Measurements from ENCODE around the gene AGK. TPM values are rescaled to one million over a fixed set of nuclear protein-coding genes. Genes with fewer than 3 reads are reported as not detected.

AGK gene
- total and polyA plus RNA-seq, 4 donors: 13.7 to 39.1 (median 20.9) TPM

GRCh38 chr7:141666071-141666470 lies 114.9 kb downstream of the AGK start:
- peaks cover 18 to 33% (median 30%) of the 10 kb centered on the region in 4 donors for H3K36me3 ChIP-seq (ENCODE audit: control insufficient read depth in 4 of 4, insufficient read depth in 4 of 4, low read length in 4 of 4)
- ATAC-seq (ENCODE audit: insufficient read depth, low FRiP score) (no peak), DNase-seq (no peak)
- 91 to 94% methylated on average over 4 of the region's 4 CpGs for WGBS, 2 donors
- H3K27ac ChIP-seq (ENCODE audit: low read depth in 1 of 2, low read length in 1 of 2): no peak overlapping the region
- no peak for TF ChIP-seq CTCF (IDR thresholded peaks at IDR 0.05; ENCODE audit: control extremely low read depth, extremely low read depth)
- H3K9ac ChIP-seq (ENCODE audit: insufficient read depth in 1 of 2, low read length in 2 of 2): no peak overlapping the region
- H3K27me3 ChIP-seq (ENCODE audit: control insufficient read depth in 3 of 3, insufficient read depth in 3 of 3, low read length in 2 of 3): no peaks in the 10 kb centered on the region
- no peaks in the 10 kb centered on the region for H3K9me3 ChIP-seq (ENCODE audit: control insufficient read depth in 4 of 4, insufficient read depth in 3 of 4, low read length in 3 of 4)
- H3K4me1 ChIP-seq (ENCODE audit: control insufficient read depth in 5 of 5, insufficient read depth in 5 of 5, low read length in 5 of 5): no peaks in the 10 kb centered on the region
- no peak overlapping the region for H3K4me3 ChIP-seq

DNA sequence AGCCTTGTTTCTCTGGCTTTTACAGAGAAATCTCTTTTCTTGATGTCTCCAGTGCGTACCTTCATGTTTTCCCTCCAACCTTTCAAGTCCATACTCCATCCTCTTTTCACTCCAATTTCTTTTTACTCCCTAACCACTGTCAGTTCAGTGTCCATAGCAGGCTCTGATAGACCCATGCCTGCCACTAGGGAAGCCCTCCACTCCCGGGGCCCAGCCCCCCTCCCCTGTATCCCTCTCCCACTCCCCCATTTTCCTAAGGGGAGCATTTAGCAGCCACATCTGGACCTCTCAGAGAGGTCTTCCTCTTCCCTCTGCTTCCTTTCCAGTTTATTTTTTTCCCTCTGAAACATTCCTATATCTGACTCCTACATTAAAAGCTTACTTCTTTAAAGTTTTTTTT lies 117.6 kb downstream of the AGK start:
- no peak for ATAC-seq (ENCODE audit: insufficient read depth, low FRiP score)
- no peak for TF ChIP-seq CTCF (IDR thresholded peaks at IDR 0.05; ENCODE audit: control extremely low read depth, extremely low read depth)
- Histone ChIP-seq H3K27me3 (ENCODE audit: control insufficient read depth in 3 of 3, insufficient read depth in 3 of 3, low read length in 2 of 3) (no peaks in the 10 kb centered on the region), H3K9ac (ENCODE audit: insufficient read depth in 1 of 2, low read length in 2 of 2) (no peak overlapping the region), H3K27ac (ENCODE audit: low read depth in 1 of 2, low read length in 1 of 2) (no peak overlapping the region), H3K4me3 (no peak overlapping the region), H3K9me3 (ENCODE audit: control insufficient read depth in 4 of 4, insufficient read depth in 3 of 4, low read length in 3 of 4) (no peaks in the 10 kb centered on the region), H3K4me1 (ENCODE audit: control insufficient read depth in 5 of 5, insufficient read depth in 5 of 5, low read length in 5 of 5) (peaks cover 0 to under 1% (median 0%) of the 10 kb centered on the region in 5 donors), H3K36me3 (ENCODE audit: control insufficient read depth in 4 of 4, insufficient read depth in 4 of 4, low read length in 4 of 4) (peaks cover 10 to 28% (median 25%) of the 10 kb centered on the region in 4 donors)
- no peak for DNase-seq
- WGBS, 2 donors: 94 to 96% methylated on average over 2 of the region's 2 CpGs

GRCh38 chr7:141671705-141672496 lies 120.7 kb downstream of the AGK start:
- ATAC-seq (ENCODE audit: insufficient read depth, low FRiP score): no peak
- WGBS, 2 donors: 52 to 89% methylated on average over 7 of the region's 7 CpGs
- Histone ChIP-seq H3K9me3 (ENCODE audit: control insufficient read depth in 4 of 4, insufficient read depth in 3 of 4, low read length in 3 of 4) (no peaks in the 10 kb centered on the region), H3K27me3 (ENCODE audit: control insufficient read depth in 3 of 3, insufficient read depth in 3 of 3, low read length in 2 of 3) (no peaks in the 10 kb centered on the region), H3K36me3 (ENCODE audit: control insufficient read depth in 4 of 4, insufficient read depth in 4 of 4, low read length in 4 of 4) (peaks cover 0 to 18% (median 7%) of the 10 kb centered on the region in 4 donors), H3K4me3 (no peak overlapping the region), H3K4me1 (ENCODE audit: control insufficient read depth in 5 of 5, insufficient read depth in 5 of 5, low read length in 5 of 5) (peaks cover 0 to 5% (median 0%) of the 10 kb centered on the region in 5 donors), H3K27ac (ENCODE audit: low read depth in 1 of 2, low read length in 1 of 2) (no peak overlapping the region), H3K9ac (ENCODE audit: insufficient read depth in 1 of 2, low read length in 2 of 2) (no peak overlapping the region)
- no peak for DNase-seq
- TF ChIP-seq CTCF (IDR thresholded peaks at IDR 0.05; ENCODE audit: control extremely low read depth, extremely low read depth): no peak

Measured in lung (tissue), 12 donors.